KOPT-K1 (cell line): ENCODE results near the gene TNFSF18.

Experiments
- H3K27ac ChIP-seq: fragments of 200-600 bp; sonication (generic); 2 replicates; pipeline ENCODE4 v1.5.1; 2016; ENCODE audit warnings: antibody characterized with exemption, mild to moderate bottlenecking, low read depth, low read length; ENCODE audit not compliant: poor library complexity, severe bottlenecking
- H3K36me3 ChIP-seq: fragments of 200-600 bp; sonication (generic); 2 replicates; pipeline ENCODE4 v1.5.1; 2017; ENCODE audit warnings: antibody characterized with exemption, mild to moderate bottlenecking, low read length, moderate library complexity; ENCODE audit not compliant: insufficient read depth
- H3K9me3 ChIP-seq: fragments of 200-600 bp; sonication (generic); 2 replicates; pipeline ENCODE4 v1.5.1; 2017; ENCODE audit warnings: antibody characterized with exemption, low read length, mild to moderate bottlenecking; ENCODE audit not compliant: insufficient read depth, poor library complexity, severe bottlenecking

Gene TNFSF18

DNA sequence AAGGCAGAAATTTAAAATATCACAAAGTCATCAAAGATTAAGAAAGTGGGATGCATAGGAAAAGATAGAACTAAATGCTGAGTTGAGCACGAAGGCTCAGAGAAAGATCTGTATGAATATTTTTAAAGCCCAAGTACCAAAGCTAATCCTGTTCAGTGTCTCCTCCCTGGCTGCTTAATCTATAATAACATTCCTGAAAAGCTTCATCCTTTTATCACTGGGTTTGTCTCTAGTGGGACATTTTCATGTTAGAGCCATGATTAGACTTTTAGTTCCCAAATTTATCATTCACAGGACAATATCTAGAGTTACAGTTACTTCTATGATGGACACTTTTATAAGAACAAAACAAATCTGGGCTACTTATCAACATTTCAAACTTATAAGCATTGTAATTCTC is 38.6 kb downstream of the TNFSF18 start:
- no peaks in the 10 kb centered on the region for H3K9me3 ChIP-seq
- no peak overlapping the region for H3K27ac ChIP-seq
- H3K36me3 ChIP-seq: no peaks in the 10 kb centered on the region

DNA sequence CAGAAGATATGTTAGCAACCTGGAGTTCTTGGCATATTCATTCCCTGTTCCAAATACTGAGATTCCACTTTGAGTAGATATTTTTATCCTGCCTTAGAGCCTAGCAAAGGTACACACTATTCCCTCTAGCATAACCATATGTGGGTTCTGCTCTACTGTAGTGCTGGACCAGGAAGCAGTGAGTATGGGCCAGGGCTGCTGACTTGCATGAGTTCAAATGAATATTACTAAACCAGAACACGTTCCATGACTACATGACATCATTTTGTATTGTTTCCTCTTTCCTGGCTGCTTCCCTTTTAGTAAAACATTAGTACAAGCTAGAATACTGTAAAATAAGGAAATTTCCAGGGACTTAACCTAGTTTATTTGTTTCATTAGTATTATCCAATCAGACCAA is 41.1 kb downstream of the TNFSF18 start:
- H3K27ac ChIP-seq: no peak overlapping the region
- H3K36me3 ChIP-seq: no peaks in the 10 kb centered on the region
- no peaks in the 10 kb centered on the region for H3K9me3 ChIP-seq

DNA sequence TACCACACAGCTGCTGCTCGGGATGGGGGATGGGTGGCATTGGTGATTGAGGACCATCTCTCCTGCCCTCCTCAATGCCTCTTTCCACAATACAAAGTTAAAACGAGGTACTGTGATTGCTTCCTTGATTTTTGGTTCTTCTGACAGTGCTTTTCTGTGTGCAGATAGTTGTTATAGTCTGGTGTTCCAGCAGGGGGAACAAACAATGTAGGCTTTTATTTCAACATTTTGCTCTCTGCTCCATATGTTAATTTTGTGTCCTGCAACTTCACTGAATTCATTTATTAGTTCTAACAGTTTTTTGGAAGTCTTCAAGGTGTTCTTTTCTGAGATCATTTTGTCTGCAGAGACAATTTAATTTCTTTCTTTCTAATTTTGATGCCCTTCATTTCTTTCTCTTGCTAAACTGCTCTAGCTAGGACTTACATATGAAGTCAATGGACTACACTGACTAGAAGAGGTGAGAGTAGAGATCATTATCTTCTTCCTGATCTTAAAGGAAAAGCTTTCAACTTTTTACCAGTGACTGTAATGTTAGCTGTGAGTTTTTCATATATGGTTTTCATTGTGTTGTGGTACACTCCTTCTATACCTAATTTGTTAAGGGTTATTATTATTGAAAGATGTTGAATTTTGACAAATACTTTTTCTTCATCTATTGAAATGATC is 45.4 kb downstream of the TNFSF18 start:
- Histone ChIP-seq H3K9me3 (peaks cover 4% of the 10 kb centered on the region), H3K27ac (no peak overlapping the region), H3K36me3 (no peaks in the 10 kb centered on the region)

DNA sequence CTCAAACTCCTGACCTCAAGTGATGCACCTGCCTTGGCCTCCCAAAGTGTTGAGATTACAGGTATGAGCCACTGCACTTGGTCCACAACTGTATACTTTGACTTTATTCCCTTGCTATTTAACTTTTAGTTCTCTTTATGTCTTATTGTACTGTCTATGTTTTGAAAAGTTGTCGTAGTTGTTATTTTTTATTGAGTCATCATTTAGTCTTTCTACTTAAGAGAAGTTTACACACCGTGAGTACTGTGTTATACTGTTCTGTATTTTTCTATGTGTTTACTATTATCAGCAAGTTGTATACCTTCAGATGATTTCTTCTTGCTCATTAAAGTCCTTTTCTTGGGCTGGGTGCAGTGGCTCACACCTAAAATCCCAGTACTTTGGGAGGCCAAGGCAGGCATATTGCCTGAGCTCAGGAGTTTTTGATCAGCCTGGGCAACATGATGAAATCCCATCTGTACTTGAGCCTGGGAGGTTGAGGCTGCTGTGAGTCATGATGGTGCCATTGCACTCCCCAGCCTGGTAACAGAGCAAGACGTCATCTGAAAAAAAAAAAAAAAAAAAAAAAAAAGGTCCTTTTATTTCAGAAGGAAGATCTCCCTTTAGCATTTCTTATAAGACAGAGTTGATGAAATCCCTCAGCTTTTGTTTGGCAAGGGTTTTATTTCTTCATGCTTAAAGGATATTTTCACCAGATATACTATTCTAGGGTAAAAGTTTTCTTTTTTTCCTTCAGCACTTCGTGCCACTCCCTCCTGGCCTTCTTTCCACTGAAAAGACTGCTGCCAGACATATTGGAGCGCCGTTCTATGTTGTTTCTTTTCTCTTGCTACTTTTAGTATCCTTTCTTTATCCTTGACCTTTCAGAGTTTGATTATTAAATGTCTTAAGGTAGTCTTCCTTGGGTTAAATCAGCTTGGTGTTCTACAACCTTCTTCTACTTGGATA is 47.6 kb downstream of the TNFSF18 start:
- H3K27ac ChIP-seq: no peak overlapping the region

DNA sequence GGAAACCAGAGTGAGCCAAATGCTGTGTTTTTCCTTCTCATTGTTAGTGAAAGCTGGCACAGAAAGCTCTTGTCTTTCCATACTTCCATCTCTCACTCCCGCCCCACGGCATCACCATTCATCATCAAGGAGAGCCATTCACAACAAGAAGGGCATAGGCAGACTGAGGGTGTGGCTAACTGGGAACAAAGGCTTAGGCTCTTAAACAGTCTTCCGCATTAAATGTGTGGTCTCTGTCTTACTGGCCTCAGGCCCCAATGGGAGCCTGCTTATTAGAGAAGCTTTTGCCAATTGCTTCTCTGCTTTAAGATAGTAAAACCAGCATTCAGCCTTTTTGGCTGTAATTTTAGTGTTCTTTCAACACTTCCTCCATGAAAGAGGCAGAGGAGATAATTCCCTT is 51.4 kb downstream of the TNFSF18 start:
- Histone ChIP-seq H3K27ac (no peak overlapping the region), H3K9me3 (peaks cover 37% of the 10 kb centered on the region), H3K36me3 (no peaks in the 10 kb centered on the region)

More for the DNA sequence above, 47.6 kb downstream of the TNFSF18 start:
- Histone ChIP-seq H3K36me3 (no peaks in the 10 kb centered on the region), H3K9me3 (peaks cover 15% of the 10 kb centered on the region)

DNA sequence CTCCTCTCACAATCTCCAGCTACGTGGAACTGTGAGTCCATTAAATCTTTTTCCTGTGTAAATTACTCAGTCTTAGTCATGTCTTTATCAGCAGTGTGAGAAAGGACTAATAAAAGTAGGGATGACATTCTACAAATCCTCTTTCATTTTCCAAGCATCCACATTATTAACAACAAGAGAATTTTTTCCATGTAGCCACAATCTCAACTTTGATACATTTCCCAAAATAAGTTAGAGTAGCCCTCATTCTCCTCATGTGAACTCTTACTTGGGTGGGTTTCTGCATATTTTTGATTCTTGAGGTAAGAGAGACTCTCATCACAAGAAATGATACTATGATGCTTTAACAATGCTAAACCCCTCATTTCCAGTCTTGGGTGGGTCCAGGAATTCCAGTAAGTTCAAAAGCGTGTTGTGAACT is 52.8 kb downstream of the TNFSF18 start:
- no peaks in the 10 kb centered on the region for H3K36me3 ChIP-seq
- H3K9me3 ChIP-seq: peaks cover 37% of the 10 kb centered on the region
- no peak overlapping the region for H3K27ac ChIP-seq

DNA sequence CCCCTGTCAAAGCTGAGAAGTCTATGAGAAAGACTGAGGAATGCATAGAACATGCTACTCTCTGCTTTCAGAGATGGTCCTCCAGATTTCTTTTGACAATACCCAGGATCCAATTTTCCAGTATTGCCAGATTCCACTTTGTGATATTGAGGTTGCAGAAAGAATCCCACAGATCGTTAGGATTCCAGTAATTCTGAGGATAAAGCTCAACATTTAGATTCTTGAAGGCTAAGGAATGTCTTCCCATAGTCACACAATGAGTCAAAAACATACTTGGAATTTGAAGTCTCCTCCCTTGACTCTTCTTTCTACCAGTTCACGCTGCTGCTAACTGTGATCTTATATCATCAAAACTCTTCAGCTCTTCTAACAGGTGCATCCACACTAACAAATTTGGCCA is 57.1 kb downstream of the TNFSF18 start:
- H3K9me3 ChIP-seq: peaks cover 23% of the 10 kb centered on the region
- H3K27ac ChIP-seq: no peak overlapping the region
- no peaks in the 10 kb centered on the region for H3K36me3 ChIP-seq

DNA sequence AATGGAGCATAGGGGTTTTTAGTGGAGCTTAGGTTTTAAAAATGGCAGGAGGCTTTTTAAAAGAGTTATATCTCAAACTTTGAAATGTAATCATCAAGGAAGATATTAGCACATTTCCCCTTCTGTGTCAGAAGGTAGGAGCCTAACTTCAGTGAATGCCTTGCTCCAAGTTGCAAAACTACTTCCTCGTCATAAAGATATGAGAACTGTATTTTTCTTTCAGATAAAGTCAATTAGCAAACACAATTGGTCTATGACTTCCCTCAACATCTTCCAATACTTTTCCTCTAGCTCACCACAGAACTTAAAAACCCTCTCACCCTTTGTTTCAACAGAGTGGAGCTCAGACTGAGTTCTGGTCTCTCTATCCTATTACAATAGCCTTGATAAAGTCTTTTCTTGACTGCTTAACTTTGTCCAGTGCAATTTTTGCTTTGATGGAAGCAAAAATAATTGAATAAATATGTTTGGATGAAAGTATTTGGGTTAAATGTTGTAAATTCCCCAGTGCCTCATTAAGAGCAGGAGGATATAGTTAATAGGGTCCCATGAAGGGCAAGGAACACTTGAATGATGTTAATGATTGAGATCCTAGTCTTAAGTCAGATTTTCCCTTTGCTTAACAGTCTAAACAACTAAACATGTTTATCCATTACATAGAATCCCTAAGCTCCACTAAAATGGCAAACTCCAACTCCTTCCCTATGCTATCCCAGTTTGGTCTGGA is 58.9 kb downstream of the TNFSF18 start:
- Histone ChIP-seq H3K27ac (no peak overlapping the region), H3K9me3 (peaks cover 13% of the 10 kb centered on the region), H3K36me3 (no peaks in the 10 kb centered on the region)

DNA sequence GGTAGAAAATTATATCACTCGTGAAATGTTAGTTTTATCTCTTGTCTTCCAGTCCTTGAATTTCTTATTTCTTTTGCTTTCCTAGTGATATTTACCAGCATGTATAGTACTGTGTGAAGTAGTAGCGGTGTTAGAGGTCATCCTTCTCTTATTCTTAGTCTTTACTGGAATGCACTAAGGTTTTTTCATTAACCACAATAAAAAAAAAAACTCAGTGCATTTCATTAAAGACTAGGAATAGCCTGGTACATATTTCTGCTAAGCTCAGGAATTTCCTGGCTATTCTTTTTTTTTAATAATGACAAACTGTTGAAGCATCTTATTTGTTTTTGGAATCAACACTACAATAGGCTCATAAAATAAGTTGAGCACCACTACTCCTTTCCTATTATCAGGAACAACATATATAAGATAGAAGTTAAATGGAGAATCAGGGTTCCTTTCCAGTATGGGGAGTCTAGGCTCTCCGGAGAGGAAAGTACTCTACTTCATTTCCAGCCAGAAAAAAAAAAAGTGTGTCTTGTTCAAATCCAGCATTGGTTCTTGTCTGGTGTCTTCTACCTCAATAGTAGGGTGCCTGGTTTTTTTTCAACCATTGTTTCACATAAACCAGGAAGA is 60.0 kb downstream of the TNFSF18 start:
- Histone ChIP-seq H3K9me3 (peaks cover 7% of the 10 kb centered on the region), H3K36me3 (no peaks in the 10 kb centered on the region), H3K27ac (no peak overlapping the region)
